Measurements from ENCODE around the gene ACP4. TPM values are rescaled to one million over a fixed set of nuclear protein-coding genes. Genes with fewer than 3 reads are reported as not detected.

ACP4 gene
- total RNA-seq, 2 experiments from 2014 or later, result not detected

DNA sequence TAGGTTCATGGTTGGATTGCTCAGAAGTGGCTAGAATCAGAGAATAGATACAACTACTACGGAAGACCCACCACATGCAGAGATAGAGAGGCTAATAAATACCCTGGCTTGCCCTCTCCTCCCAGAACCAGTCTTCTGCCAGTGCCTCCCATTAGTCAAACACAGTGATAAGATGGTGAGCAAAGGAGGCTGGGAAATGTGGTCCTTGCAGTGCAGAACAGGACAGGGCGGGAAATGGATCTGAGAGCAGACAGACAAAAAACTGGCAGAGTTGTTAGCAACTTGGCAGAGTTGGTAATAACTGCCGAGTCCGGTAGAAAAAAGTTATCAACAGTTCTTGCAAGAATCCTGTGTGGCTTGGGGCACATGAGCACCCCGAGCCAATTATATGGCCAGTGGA is 24.7 kb downstream of the ACP4 start:
- intact Hi-C loops (cut with DNase I, micrococcal nuclease), result loop anchor here in 1 of 2 experiments (10.0 kb wide), 1 partner anchor 580 kb away; the partner anchor contains the start of gene C19orf84
- Mint-ChIP-seq H3K27ac (no peak overlapping the region), H3K36me3 (ENCODE audit: low read depth) (no peaks in the 10 kb centered on the region), H3K4me1 (peaks cover 32% of the 10 kb centered on the region), H3K4me3 (no peak overlapping the region), H3K9me3 (ENCODE audit: low read depth) (no peaks in the 10 kb centered on the region), H3K27me3 (peaks cover 38% of the 10 kb centered on the region)
- ATAC-seq (no peak), DNase-seq (no peak)
- CTCF ChIA-PET, result no interaction called here
- POLR2A ChIA-PET, result no interaction called here

DNA sequence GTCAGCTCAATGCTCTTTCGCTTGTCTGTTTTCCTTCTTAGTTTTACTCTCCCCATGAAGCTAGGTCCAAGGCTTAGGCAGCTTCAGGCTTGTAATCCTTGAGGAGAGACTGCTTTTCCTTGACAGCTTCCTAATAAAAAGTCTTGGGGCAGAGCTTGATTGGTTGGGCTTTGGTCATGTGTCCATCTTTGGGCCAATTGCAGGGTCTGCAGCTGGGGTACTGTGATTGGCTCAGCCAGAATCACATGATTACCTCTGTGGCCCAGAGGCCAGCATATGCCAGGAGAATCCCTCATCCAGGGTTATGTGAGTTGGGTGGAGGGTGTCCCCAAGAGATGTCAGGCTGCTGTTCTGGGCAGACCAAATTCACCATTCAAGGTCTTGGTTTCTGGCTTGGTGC is 25.2 kb downstream of the ACP4 start:
- Mint-ChIP-seq H3K4me1 (peaks cover 38% of the 10 kb centered on the region), H3K9me3 (ENCODE audit: low read depth) (no peaks in the 10 kb centered on the region), H3K27me3 (peaks cover 43% of the 10 kb centered on the region), H3K36me3 (ENCODE audit: low read depth) (no peaks in the 10 kb centered on the region), H3K4me3 (no peak overlapping the region), H3K27ac (no peak overlapping the region)
- intact Hi-C loops (cut with DNase I, micrococcal nuclease), result loop anchor here in 1 of 2 experiments (10.0 kb wide), 1 partner anchor 579 kb away; the partner anchor contains the start of gene C19orf84
- POLR2A ChIA-PET, result no interaction called here
- no peak for DNase-seq
- CTCF ChIA-PET, result interaction anchor here (1.1 kb wide), 1 partner anchor 12 kb away, joined by 4 read pairs; no protein-coding TSS in a partner anchor
- no peak for ATAC-seq

DNA sequence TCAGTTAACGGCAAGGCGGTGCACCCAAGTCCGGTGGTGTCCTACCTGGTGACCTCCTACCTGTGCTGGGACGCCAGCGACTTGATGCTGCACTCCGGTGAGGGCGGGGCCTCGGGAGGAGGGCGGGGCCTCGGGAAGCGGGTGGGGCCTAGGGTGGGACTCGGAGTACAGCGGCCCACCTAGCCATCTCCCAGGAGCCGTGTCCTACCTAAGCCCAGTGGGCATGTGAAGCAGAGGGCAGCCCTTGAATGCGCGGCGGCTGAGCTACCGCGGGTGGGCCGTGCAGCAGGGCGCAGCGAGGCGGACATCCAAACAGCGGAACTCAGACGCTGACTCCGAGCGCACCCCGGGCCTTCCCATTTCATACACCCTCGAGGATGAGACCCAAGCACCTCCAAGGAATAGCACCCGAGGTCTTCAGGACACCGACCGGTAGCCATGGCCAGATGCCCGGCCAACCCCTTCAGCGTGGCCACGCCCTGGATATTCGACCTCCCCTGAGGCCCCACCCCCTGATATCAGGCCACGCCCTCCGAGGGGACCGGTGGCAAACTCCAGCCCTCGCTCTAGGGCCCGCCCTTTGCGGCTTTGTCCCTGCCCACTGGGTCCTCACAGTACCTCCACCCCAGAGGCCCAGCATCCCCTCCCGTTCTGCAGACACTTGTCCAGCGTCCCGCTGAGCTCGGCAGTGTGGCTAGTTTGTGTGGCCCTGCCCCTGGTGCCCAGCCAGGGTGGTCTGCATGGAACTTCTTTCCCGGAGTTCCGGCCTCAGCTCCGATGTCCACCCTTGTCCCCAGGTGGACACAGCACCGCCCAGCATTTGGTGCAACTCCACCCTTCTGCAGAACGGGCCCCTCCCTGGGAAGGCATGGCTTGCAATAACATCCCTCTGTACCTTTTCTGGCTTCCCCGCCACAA is 28.0 kb downstream of the ACP4 start:
- POLR2A ChIA-PET, result interaction anchor here (0.7 to 1.6 kb wide), 3 partner anchors 13 to 18 kb away, joined by 3 to 7 read pairs (median 5); no protein-coding TSS in a partner anchor
- Mint-ChIP-seq H3K27me3 (peaks cover 61% of the 10 kb centered on the region), H3K4me1 (peaks cover 45% of the 10 kb centered on the region), H3K27ac (peak overlapping the region; percentile 83), H3K4me3 (peak overlapping the region; percentile 73), H3K36me3 (ENCODE audit: low read depth) (no peaks in the 10 kb centered on the region), H3K9me3 (ENCODE audit: low read depth) (no peaks in the 10 kb centered on the region)
- intact Hi-C loops (cut with DNase I, micrococcal nuclease), result loop anchor here (1.0 to 10.0 kb wide), 4 partner anchors 13 to 577 kb away; partner anchors contain the start of gene C19orf84 (in 1 of the 2)
- ATAC-seq (peak; percentile 59), DNase-seq (peak; percentile 82)
- CTCF ChIA-PET, result no interaction called here

DNA sequence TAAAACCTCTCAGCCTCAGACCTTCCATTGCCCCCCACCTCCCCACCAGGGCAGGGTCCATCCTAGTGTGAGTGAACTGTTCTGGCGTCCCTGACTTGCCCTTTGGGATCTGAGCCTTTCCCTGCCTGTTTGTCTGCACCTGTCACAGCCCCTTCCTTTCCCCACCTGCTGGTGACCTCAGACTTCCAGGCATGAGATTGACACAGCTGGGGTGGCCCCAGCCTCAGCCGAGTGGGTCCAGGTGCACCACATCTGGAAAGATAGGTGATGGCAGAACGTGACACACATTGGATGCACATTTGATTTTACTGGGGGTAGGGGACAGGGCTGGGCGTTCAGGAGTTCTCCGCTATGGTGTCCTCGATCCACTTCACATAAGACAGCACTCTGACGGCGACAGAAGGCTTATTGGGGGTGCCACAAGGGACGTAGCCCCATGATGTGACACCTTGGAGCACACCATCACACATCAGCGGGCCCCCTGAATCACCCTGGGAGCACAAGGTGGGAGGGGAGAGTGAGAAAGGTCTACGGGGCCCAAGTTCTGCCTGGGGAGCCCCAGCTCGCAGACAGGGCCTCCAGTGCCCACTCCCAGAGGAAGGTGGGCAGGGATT is 28.8 kb downstream of the ACP4 start:
- ATAC-seq, result no peak
- peaks cover 45% of the 10 kb centered on the region for H3K4me1 Mint-ChIP-seq
- H3K27me3 Mint-ChIP-seq, result peaks cover 61% of the 10 kb centered on the region
- H3K27ac Mint-ChIP-seq, result no peak overlapping the region
- intact Hi-C loops (cut with DNase I, micrococcal nuclease), result loop anchor here in 1 of 2 experiments (1.0 to 10.0 kb wide), 2 partner anchors 17 to 576 kb away; partner anchors contain the start of gene C19orf84
- no peaks in the 10 kb centered on the region for H3K9me3 Mint-ChIP-seq (ENCODE audit: low read depth)
- H3K4me3 Mint-ChIP-seq, result peak overlapping the region; percentile 73
- no peak for DNase-seq
- ChIA-PET POLR2A (no interaction called here), CTCF (interaction anchor here (1.0 kb wide), 1 partner anchor 92 kb away, joined by 3 read pairs; no protein-coding TSS in a partner anchor)
- H3K36me3 Mint-ChIP-seq (ENCODE audit: low read depth), result no peaks in the 10 kb centered on the region

DNA sequence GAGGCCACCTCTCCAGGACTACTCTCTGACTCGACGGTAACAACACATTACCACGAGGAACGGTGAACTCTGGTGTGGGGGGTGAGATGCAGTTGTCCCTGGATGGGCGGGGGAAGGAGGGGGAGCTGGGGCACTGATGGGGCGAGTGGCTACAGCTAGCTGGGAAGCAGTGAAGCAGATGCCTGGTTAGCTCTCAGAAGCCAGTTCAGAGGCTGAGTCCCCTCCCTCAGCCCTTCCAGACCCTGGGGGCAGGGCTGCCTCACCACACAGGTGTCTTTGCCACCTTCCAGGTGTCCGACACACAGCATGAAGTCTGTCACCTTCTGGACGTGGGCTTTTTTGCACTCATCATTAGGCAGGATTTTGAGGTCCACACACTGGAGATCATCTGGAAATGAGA is 29.4 kb downstream of the ACP4 start:
- H3K27me3 Mint-ChIP-seq, result peaks cover 57% of the 10 kb centered on the region
- H3K27ac Mint-ChIP-seq, result no peak overlapping the region
- H3K4me3 Mint-ChIP-seq, result no peak overlapping the region
- ChIA-PET CTCF (interaction anchor here (1.0 kb wide), 1 partner anchor 93 kb away, joined by 3 read pairs; no protein-coding TSS in a partner anchor), POLR2A (no interaction called here)
- intact Hi-C loops (cut with DNase I, micrococcal nuclease), result loop anchor here in 1 of 2 experiments (10.0 kb wide), 1 partner anchor 575 kb away; the partner anchor contains the start of gene C19orf84
- no peaks in the 10 kb centered on the region for H3K36me3 Mint-ChIP-seq (ENCODE audit: low read depth)
- H3K4me1 Mint-ChIP-seq, result peaks cover 45% of the 10 kb centered on the region
- DNase-seq (no peak), ATAC-seq (no peak)
- no peaks in the 10 kb centered on the region for H3K9me3 Mint-ChIP-seq (ENCODE audit: low read depth)

DNA sequence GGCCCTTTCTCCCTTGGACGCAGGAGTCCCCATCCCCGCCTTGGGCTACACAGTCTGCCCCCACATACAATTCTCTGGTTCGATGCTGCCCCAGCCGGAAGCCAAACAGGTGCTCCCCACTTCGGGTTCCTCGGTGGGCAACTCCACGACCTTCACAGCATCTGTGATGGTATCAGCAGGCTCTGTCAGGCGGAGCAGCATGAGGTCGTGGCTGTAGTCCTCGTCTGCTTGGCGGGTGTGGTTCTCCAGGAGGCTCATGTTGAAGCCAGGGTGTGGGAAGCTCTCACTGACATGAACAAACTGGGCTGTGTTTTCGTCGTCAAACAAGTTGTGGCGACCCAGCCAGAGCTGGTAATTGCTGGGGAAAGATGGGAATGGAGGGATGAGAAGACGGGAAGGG is 29.9 kb downstream of the ACP4 start:
- H3K36me3 Mint-ChIP-seq (ENCODE audit: low read depth), result no peaks in the 10 kb centered on the region
- POLR2A ChIA-PET, result no interaction called here
- DNase-seq (no peak), ATAC-seq (no peak)
- CTCF ChIA-PET, result interaction anchor here (1.0 kb wide), 1 partner anchor 93 kb away, joined by 3 read pairs; no protein-coding TSS in a partner anchor
- H3K4me1 Mint-ChIP-seq, result peaks cover 45% of the 10 kb centered on the region
- intact Hi-C loops (cut with DNase I, micrococcal nuclease), result no loop called here
- no peaks in the 10 kb centered on the region for H3K9me3 Mint-ChIP-seq (ENCODE audit: low read depth)
- peak overlapping the region; percentile 32 for H3K27ac Mint-ChIP-seq
- peak overlapping the region; percentile 26 for H3K4me3 Mint-ChIP-seq
- H3K27me3 Mint-ChIP-seq, result peaks cover 53% of the 10 kb centered on the region

DNA sequence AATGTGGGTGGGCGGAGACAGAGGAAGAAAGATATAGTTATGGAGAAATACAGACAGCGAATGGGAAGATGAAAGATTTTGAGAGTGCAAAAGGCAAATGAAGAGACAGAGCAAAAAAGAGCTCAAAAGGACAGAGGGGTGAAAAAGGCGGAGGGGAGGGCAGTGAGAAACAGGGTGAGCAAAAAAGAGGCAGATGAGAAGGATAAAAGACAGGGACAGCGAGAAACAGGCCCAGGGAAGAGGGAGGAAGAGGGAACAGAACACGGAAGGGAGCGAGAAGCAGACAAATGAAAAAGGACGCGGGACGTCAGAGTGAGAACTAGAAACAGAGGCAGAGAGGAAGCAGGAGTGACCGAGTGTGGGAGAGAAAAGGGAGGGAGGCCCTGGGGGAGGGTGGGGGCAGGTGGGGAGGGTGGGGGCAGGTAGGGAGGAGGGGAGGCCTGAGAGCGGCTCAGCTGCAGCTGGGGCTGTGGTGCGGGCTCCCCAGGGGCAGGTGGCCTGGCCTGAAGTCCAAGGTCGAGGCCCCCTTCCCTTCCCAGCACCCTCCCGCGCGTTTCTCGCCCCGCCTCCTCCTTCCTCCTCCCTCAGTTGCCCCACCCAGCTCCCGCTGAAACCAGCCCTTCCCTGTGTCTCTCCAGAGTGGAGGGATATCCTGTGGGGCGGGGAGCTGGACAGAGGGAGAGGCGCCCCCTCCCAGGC is 30.5 kb downstream of the ACP4 start:
- Mint-ChIP-seq H3K9me3 (ENCODE audit: low read depth) (no peaks in the 10 kb centered on the region), H3K27ac (peak overlapping the region; percentile 32), H3K4me1 (peaks cover 45% of the 10 kb centered on the region), H3K36me3 (ENCODE audit: low read depth) (no peaks in the 10 kb centered on the region), H3K27me3 (peaks cover 48% of the 10 kb centered on the region), H3K4me3 (peak overlapping the region; percentile 26)
- ATAC-seq, result no peak
- ChIA-PET POLR2A (no interaction called here), CTCF (no interaction called here)
- no peak for DNase-seq
- intact Hi-C loops (cut with DNase I, micrococcal nuclease), result no loop called here

DNA sequence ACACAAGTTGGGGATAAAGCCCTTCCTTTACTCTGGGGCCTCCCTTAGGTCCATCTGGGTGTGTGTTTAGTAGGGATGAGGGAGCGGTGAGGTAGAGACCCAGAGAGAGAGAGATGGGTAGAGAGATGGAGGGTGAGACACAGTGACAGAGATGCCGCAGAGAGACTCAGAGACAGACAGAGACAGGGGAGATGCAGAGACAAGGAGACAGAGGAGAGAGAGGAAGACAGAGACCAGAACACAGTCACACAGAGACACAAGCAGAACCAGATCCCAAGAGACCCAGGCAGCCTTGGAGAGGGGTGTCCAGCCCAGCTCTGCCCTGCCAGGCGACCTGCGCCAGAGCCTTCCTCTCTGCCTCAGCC is 31.0 kb downstream of the ACP4 start:
- H3K4me1 Mint-ChIP-seq, result peaks cover 42% of the 10 kb centered on the region
- ATAC-seq, result no peak
- no peak overlapping the region for H3K4me3 Mint-ChIP-seq
- no peak overlapping the region for H3K27ac Mint-ChIP-seq
- H3K9me3 Mint-ChIP-seq (ENCODE audit: low read depth), result no peaks in the 10 kb centered on the region
- ChIA-PET CTCF (no interaction called here), POLR2A (no interaction called here)
- DNase-seq, result no peak
- intact Hi-C loops (cut with DNase I, micrococcal nuclease), result no loop called here
- no peaks in the 10 kb centered on the region for H3K36me3 Mint-ChIP-seq (ENCODE audit: low read depth)
- H3K27me3 Mint-ChIP-seq, result peaks cover 52% of the 10 kb centered on the region

DNA sequence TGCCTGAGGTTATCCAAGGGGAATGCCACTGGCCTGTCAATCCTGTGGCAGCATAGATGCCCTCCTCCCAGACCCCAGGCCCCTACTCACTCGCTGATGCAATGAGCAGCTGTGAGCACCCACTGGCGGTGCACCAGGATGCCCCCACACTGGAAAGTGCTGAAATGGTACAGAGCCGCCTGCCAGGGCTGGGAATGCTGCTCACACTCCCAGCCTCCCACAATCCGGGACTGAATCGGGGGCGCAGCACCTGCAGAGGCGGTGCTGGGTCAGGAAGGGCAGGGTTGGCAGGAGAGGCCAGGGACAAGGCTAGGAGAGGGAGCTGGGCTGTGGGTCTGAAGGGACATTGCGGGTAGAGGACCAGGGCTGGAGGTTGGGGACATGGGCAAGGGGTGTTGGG is 31.4 kb downstream of the ACP4 start:
- ChIA-PET CTCF (interaction anchor here (0.6 kb wide), 1 partner anchor 252 kb away, joined by 3 read pairs; no protein-coding TSS in a partner anchor), POLR2A (no interaction called here)
- H3K27ac Mint-ChIP-seq, result no peak overlapping the region
- no peak for DNase-seq
- no peak for ATAC-seq
- H3K9me3 Mint-ChIP-seq (ENCODE audit: low read depth), result no peaks in the 10 kb centered on the region
- no peak overlapping the region for H3K4me3 Mint-ChIP-seq
- intact Hi-C loops (cut with DNase I, micrococcal nuclease), result no loop called here
- peaks cover 38% of the 10 kb centered on the region for H3K4me1 Mint-ChIP-seq
- H3K36me3 Mint-ChIP-seq (ENCODE audit: low read depth), result no peaks in the 10 kb centered on the region
- peaks cover 55% of the 10 kb centered on the region for H3K27me3 Mint-ChIP-seq

DNA sequence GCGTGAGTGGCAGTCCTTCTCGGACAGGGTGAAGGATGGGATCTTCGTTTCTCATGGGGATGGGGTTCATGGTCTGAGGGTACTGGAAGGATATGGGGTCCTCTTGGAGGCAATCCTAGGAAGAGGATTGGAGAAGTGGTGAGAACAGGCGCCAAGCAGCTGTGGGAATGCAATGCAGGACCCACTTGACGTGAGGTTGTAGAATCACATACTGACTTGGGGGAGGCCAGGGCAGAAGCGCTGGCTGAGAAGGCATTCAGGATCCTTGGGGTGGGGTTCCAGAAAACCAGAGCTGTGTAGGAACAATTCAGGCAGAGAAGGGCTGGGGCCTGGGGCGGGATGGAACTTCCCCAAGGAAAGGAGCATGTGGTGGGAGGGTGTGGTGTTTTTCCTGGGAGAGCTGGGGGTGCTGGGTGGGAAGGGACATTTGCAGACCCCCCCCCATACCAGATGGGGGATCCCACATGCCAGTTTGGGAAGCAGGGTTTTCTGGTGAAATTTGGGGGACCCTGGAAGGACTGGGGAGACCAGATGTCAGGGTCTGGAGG is 32.5 kb downstream of the ACP4 start:
- POLR2A ChIA-PET, result no interaction called here

More for the DNA sequence above, 32.5 kb downstream of the ACP4 start:
- CTCF ChIA-PET, result interaction anchor here (1.1 kb wide), 1 partner anchor 17 kb away, joined by 3 read pairs; no protein-coding TSS in a partner anchor
- H3K27ac Mint-ChIP-seq, result no peak overlapping the region
- intact Hi-C loops (cut with DNase I, micrococcal nuclease), result no loop called here
- no peak for ATAC-seq
- H3K9me3 Mint-ChIP-seq (ENCODE audit: low read depth), result no peaks in the 10 kb centered on the region
- H3K4me1 Mint-ChIP-seq, result peaks cover 29% of the 10 kb centered on the region
- no peak overlapping the region for H3K4me3 Mint-ChIP-seq
- H3K27me3 Mint-ChIP-seq, result peaks cover 57% of the 10 kb centered on the region
- DNase-seq, result no peak
- no peaks in the 10 kb centered on the region for H3K36me3 Mint-ChIP-seq (ENCODE audit: low read depth)
